ENCODE measurements around the gene CERS1.

The CERS1 gene

DNA sequence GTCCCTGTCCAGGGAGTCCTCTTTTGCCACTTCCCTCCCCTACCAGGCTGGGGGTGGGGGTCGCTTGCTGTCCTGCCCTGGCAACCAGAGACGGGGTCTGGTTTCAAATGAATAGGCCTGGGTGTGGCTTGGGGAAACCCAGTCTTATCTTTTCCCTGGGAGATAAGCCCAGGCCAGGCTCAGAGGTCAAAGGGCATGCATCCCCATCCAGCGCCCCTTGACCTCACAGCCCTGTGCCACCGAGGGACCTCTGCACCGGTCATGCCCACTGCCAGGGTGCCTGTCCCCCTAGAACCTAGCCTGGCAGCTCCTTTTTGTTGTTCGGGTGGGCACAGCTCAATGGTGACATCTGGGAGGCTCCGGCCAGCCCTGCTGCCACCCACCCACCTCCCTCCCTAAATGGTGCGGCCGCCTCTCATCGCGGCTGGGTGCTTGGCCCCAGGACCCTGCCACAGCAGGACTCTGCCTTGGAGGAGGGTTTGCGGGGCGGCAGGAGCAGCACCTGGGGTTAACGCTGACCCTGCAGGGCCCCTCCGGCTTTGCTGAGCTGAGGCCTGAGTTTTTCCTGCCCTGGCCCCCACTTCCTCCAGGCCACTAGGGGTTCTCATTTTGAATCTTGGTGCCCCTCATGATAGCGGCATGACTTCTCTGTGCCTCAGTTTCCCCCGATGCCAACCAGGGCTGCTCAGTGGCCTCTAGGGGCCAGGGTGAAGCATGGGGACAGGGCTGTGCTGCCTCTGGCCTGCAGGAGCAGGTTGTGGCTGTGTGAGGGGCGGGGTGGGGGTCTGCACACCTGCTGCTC is 2.9 kb upstream of the CERS1 start:
- DNase-seq (ENCODE audit: low read depth) = no peak

DNA sequence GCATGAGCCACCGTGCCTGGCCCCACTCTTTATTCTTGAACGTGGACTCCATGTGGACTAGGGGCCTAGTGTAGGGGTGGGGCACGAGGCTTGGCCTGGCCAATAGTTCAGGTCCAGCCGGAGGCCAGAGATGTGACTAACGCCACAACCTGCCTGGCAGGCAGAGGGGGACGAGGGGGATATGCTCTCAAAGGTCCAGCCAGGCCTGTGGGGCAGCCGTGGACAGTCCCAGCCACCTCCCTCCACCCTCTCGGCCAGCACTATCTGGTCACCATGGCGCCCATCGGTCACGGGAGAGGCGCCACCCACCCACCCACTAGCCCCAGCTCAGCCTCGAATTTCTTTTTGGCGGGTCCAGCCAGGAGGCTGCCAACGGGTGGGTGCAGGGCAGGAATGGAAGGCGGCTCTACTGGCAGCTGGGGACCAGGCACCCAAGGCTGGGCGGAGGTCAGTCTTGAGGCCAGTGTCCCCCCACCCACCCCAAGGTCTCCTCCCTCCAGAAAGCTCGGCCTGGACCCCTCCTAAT is 2.2 kb upstream of the CERS1 start:
- DNase-seq (ENCODE audit: low read depth) = no peak

DNA sequence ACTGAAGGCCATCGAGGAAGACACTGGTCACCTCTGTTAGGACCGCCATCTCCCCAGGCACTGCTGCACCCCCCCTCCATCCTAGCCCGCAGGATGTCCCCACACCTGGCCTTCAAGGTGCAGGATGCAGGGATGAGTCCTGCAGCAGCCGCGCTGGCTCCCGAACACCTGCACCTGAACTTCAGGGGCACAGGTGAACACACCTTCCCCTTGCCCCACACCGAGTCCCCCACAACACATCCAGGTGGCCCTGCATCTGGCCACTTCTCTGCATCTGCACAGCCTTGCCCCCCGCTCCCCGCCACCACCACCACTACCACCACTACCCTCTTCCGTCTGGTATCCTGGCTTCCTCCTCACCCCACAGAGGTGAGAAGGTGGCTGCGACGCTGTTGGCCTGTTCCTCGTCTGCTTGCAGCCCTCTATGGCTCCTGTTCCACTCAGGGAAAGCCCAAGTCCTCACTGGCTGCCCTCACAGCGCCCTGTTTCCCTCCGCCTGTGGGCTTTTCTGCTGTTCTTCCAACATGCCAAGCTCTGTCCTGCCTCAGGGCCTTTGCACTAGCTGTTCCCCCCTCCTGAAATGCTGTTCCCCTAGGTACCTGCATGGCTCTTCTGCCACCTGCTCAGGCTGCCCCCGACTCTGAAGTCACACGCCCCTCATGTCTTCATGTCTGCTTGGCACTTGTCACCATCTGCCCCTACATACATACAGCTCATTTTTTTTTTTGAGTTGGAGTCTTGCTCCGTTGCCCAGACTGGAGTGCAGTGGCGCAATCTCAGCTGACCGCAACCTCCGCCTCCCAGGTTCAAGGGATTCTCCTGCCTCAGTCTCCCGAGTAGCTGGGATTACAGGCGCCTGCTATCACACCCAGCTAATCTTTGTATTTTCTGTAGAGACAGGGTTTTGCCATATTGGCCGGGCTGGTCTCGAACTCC is 1.4 kb upstream of the CERS1 start:
- DNase-seq (ENCODE audit: low read depth) = no peak

DNA sequence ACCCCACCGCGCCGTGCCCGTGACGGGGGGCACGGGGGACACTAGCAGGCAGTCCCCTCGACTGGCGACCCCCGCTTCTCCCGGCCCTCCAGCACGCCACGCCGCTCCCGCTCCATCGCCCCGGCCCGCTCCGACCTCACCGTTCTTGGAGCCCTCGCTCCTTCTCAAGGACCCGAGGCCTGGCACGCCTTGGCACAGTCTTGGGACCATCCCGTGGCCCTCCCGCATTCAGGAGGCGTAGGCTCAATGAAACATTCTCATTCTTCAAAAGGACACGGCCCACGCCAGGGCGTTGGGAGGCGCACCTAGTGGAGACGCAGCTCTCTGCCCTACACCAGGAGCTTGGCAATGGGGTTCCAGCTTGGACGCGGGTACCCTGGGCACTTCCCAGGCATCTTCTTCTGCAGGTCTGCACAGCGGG is 473 bp upstream of the CERS1 start:
- DNase-seq (ENCODE audit: low read depth) = no peak

DNA sequence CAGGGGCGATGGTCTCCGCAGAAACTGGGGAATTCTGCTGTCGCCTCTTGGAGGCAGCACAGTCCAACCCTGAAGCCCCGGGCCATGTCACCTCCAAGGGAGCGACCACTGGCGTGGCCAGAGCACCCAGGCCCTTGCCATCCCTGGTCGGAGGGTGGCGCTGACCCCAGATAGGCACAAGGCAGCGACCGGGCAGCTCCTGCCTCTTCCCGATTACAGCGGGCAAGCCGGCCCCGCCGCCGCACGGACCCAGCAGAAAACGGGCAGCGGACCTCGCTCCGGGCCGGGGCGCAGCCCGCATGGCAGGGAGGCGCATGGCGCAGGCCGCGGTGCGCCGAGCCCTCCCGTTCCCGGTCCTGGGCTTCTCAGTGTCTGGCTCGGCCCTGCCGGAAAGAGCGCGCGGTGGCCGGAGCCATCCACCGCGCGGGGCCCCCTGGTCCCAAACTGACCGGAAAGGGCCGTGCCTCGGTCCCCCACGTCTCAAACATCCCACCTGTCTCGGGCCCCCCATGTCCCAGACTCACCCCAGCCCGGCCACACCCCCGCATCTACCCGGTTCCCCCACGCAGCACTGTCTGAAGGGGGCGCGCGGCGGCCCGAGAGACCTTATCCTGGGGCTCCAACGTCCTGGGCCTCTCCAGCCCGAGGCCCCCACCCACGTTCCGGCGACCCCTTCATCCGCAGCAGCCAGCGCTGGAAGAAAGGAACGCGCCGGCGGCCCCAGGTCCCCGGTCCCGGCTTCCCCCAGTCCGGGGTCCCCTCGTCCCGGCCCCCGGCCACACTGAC is 727 bp downstream of the CERS1 start:
- no peak for DNase-seq (ENCODE audit: low read depth)

DNA sequence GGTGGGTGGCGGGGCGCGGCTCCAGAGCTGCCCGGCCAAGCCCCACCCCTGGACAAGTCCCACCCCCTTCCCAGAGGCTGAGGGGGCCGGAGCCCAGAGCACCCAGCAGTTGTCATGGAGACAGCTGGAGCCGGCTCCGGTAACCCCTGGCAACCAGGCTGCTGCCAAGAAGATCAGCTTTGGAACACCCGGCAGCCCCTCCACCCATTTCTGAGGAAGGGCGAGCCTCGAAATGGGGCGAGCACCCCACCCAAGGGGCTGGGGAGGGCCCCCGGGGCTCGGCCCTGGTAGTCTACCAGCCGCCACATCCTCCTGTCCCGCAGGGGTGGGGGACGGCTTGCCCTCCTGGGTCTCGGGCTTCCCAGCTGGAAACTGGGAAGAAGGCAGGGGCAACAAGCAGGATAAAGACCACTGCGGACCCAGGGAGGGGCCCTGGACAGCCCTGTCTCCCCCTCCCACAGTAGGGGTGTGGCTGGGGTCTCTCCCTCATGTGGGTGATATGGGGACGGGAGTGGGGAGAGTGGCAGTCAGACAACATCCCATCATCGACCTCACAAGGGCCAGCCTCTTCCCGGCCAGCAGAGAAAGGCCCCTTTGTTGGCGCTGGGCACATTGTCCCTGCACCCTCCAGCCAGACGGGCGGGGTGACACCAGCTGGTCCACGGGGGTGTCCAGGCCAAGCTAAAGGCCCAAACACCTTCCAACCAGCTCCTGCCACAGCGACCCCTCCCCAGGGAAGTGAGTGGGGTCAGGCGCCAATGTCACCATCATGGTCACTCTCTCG is 1.5 kb downstream of the CERS1 start:
- no peak for DNase-seq (ENCODE audit: low read depth)

DNA sequence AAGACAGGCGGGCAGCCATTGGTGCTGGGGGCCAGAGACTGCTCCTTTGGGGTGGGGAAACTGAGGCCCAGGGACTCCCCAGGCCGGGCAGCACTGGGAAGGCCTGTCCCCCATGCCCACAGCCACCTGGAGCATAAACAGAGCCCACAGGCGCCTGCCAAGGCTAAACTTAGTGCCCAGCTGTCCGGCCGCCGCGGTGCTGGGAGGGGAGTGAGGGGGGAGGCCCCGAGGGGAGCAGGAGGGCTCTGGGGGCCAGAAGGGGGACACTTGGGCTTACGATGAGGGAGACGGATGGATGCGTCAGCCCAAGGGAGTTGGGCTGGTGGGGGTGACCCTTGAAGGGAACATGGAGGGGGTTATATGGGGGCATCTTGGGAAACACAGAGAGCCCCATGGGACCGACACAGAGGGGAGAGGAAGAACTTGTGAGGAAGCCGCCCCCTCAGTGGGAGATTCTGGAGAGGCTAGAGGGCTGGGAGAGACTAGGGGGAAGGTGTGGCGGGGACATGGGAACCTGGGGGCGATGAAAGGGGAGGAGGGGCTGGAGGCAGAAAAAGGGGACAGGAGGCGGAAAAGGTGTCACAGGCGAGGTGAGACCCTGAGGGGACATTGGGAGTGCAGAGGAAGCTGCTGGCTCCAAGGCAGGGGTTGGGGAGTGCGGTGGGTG is 2.2 kb downstream of the CERS1 start:
- no peak for DNase-seq (ENCODE audit: low read depth)

DNA sequence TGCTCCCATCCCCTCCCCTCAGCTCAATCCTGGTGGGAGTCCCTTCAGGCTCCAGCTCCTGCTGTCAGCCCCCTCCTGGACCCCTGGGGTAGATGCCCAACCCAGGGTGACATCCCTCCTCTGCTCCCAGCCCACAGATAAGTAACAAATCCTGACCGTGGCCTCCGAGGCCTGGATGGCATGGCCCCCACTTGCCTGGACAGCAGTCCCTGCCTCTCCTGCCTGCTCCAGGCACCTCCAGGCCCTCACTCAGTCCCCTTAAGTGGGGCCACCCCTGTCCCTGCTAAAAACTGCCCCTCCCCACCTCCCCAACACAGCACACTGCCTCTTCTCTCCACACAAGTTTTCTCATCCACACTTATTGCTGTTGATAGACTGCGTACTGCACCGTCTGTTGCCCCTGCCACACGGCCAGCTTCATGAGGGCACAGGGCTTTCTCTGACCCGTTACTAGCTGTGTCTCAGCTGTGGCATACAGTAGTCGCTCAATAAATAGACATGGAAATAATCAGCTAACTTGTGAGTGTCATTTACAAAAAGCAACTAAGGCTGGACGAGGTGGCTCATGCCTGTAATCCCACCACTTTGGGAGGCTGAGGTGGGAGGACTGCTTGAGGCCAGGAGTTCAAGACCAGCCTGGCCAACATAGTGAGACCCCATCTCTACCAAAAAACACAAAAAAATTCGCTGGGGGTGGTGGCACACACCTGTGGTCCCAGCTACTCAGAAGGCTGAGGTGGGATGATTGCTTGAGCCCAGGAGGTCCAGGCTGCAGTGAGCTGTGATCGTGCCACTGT is 5.8 kb downstream of the CERS1 start:
- DNase-seq (ENCODE audit: low read depth) = no peak

DNA sequence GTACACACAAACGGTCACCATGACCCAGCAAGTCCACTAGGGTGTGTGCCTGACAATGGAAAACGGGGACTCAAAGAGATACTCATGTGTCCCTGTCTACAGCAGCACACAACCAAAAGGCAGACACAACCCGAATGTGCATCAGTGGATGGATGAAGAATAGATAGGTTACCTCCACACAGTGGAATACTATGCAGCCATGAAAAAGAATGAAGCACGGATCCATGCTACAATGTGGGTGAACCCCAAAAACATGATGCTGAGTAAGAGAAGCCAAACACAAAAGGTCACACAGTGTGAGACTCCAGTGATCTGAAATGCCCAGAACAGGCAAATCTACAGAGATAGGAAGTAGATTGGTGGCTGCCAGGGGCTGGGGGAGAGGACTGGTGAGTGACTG is 9.0 kb downstream of the CERS1 start:
- DNase-seq (ENCODE audit: low read depth) = no peak

DNA sequence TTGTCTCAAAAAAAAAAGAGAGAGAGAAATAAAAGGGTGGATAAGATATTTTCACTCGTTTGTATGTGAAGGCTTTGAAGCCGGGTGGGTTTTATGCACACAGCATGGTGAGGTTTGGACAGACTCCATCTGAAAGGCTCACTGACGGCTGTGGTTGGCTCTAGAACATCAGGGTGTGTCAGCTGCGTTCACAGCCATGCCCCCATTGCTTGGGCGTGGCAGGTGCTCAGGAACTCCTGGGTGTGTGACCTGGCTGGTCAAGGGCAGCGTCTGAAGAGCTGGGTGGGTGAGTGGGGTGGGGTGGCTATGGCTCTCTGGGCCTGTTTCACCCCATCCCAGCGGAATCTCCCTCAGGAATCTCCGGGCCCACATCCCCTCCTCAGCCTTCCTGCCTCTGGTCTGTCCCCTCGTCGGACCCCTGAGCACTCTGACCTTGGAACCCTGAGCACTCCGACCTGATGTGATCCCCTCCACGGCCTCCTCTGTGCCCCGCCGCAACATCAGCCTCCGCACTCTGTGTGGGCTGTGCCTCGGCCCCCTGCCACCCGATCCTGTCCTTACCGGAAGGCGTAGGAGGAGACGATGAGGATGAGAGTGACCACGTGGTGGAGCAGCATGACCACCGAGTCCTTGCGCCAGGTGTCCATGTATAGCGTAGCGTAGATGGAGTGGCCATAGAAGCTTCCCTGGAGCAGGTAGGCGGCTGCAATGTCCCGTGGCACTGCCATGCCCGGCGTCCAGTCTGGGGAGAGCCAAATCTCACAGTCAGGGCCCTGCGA is 12.2 kb downstream of the CERS1 start:
- no peak for DNase-seq (ENCODE audit: low read depth)

DNA sequence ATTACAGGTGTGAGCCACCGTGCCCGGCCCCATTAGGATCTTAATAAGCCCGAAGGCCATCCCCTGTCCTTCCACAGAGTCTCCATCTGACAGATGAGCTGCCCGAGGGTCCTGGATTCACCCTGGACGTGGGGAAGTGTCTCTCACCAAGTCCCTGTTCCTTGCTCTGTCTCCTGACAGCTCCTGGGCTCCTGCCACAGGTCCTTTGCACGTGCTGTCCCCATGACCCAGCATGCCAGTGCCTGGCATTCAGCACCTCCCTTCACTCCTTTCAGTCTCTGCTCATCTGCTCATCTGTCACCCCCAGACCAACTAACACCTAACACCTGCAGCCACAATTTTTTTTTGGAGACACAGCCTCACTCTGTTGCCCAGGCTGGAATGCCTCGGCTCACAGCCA is 14.5 kb downstream of the CERS1 start:
- no peak for DNase-seq (ENCODE audit: low read depth)

DNA sequence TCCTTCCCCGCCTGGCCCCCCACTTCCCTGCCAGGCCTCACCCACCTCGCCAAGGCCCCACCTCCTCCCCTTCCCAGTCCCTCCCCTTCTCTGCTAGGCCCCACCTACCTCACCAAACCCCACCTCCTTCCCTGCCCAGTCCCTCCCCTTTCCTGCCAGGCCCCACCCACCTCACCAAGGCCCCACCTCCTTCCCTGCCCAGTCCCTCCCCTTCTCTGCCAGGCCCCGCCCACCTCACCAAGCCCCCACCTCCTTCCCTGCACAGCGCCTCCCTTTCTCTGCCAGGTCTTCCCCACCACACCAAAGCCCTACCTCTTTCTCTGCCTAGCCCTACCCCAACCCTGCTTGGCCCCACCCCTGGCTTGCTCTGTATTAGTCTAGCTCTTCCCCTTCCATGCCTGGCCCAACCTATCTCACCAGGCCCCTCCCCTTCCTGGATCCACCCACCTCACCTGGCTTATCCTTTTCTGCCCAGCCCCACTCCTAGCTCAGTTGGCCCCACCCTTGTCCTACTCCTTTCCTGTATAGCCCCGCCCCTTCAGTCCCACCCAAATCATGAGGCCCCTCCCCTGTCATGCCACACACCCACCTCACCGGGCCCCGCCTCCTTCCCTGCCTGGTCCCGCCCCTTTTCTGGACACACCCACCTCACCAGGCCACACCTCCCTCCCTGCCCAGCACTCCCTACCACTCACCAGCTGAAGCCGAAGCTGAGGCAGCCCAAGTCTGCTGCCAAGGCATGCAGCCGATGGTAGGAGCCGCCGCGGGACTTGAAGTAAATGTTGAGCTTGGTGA is 16.2 kb downstream of the CERS1 start:
- DNase-seq (ENCODE audit: low read depth) = no peak

DNA sequence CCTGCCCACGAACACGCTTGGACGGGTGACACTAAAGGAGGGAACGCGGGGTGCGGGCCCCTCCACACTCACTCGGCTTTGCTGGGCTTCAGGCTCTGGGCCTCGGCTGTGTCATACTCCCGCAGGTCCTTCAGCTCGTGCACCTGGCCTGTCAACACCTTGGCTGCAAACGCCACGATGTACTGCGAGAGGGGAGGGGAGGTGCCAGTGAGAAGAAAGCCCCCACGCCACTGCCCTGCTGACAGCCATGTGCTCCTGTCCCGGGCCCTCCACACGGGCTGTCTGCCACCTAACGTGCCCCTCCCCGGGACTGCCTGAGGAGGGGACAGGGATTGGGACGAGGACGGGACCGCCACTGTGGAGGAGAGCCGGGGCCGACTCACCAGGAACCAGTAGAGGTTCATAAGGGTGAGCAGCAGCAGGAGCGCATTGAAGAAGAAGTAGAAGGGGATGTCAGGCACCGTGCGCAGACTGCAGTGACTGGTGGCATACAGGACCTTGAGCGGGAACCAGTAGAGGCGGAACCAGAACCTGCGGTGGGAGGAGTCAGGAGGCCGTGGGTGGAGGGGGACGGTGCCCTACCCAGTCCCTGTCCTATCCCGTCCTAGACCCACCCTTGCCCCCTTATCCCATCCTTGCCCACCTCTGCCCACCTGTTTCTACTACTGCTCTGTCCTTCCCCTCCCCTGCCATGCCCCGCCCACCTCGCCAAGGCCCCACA is 16.9 kb downstream of the CERS1 start:
- no peak for DNase-seq (ENCODE audit: low read depth)

DNA sequence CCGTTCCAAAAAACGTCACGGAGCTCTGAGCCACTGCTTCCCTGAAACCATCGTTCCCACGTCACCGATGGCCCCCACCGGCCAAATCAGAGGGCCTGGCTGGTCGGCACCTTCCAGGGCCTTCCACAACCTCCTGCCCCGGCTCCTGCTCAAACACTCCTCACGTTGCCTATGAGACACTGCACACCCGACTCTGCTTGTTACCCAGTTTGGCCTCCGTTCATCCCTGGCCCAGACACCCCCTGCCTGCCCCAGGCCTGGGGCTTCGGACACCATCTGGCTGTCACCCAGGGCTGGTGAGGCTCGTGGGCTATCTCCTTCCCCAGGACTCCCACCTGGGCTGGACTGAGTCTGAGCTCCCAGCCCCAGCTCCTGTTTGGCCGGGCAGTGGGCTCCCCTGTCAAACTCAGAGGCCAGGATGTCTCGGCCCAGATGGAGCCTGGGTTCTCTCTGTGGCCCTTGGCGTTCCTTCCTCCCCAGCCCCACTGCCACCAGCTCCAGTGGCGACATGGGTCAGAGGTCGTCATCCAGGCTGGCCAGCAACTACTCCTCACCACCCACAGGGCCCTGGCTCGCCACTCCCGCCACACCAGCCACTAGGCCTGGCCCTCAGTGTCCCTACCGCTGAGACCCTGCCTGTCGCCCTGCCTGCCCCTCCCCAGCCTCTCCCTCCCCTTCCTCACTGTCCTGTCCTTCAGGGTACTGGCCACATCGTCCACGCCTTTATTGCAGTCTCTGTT is 17.7 kb downstream of the CERS1 start:
- no peak for DNase-seq (ENCODE audit: low read depth)

DNA sequence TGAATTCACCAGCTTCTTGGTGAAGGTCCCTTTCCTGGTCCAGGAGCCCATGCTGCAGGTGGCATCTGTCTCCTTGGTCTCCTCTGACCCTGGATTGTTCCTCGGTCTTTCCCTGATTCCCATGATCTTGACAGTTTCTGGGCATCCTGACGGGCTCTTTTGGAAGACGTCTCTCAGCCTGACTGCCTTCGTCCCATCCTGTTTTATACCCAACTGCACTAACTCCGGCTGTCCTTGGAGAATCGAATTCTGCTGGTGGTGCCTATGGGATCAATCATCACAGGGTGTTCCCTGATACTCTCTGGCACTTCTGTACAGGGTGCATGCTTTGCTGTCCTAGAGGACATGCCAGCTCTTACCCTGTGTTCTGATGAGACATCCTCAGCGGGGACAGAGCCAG is 19.1 kb downstream of the CERS1 start:
- no peak for DNase-seq (ENCODE audit: low read depth)

DNA sequence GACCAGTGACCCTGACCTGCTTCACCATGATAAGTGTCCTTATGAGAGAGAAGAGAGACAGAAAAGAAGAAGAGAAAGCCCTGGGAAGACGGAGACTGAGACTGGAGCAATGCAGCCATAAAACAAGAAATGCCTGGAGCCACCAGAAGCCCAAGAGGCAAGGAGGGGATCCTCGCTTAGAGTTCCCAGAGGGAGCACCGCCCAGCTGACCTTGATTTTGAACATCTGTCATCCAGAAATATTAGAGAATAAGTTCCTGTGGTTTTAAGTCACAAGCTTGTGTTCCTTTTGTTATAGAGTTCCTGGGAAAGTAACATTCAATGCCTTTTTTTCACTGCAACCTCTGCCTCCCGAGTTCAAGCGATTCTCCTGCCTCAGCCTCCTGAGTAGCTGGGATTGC is 20.2 kb downstream of the CERS1 start:
- no peak for DNase-seq (ENCODE audit: low read depth)

DNA sequence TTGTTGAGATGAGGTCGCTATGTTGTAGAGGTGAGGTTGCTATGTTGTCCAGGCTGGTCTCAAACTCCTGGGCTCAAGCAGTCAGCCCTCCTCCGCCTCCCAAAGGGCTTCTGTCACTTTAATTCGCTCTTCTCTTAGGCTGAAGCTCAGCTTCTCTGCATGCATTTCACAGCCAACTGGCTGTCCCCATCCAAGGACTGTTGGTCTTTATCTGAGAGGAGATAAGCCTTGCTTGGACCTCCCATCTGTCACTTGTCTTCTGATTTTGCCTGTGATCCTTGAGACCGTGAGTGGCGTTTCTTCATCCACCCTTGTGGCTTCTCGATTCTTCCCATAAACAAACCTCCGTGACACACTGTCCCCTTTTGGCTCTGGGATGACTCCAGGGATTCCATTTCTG is 24.4 kb downstream of the CERS1 start:
- DNase-seq (ENCODE audit: low read depth) = no peak

Measured in activated T-cell treated with anti-CD3 and anti-CD28 coated beads for 24 hours (primary cell).